Neural cell (in vitro differentiated cells): Measurements from ENCODE around the gene TCN2. TPM values are rescaled to one million over a fixed set of nuclear protein-coding genes. Genes with fewer than 3 reads are reported as not detected.
A peak's percentile ranks its signal among the peaks of the same experiment; 100 is the strongest.

Experiments
- H2AFZ ChIP-seq: fragments of 200-600, 300-800 bp; sonication (generic), shearing (Covaris generic); 2 replicates; pipeline ENCODE4 v1.6.0; 2014; ENCODE audit warnings: low read depth, mild to moderate bottlenecking, antibody characterized with exemption, low read length, moderate library complexity
- H3F3A ChIP-seq: fragments of 200-600 bp; shearing (Covaris generic); 2 replicates; pipeline ENCODE4 v1.6.1; 2016; ENCODE audit warnings: mild to moderate bottlenecking, moderate library complexity, mixed read lengths, antibody characterized with exemption, low read length; ENCODE audit not compliant: insufficient read depth, poor library complexity, severe bottlenecking
- H3K27ac ChIP-seq: fragments of 200-600, 300-800 bp; sonication (generic), shearing (Covaris generic); 2 replicates; pipeline ENCODE4 v1.5.1; 2014; ENCODE audit warnings: mild to moderate bottlenecking, low read length, moderate library complexity
- H3K27me3 ChIP-seq: fragments of 300-800, 200-600 bp; sonication (generic), shearing (Covaris generic); 2 replicates; pipeline ENCODE4 v1.6.0; 2014; ENCODE audit warnings: mild to moderate bottlenecking, low read depth, low read length, moderate library complexity; ENCODE audit not compliant: insufficient read depth
- H3K36me3 ChIP-seq: fragments of 300-800, 200-600 bp; sonication (generic), shearing (Covaris generic); 2 replicates; pipeline ENCODE4 v1.5.1; 2014; ENCODE audit warnings: mild to moderate bottlenecking, antibody characterized with exemption, low read length, moderate library complexity; ENCODE audit not compliant: insufficient read depth
- H3K4me2 ChIP-seq: fragments of 300-800, 200-600 bp; sonication (generic), shearing (Covaris generic); 2 replicates; pipeline ENCODE4 v1.6.0; 2014; ENCODE audit warnings: mild to moderate bottlenecking, low read length
- H3K4me3 ChIP-seq: fragments of 300-800, 200-600 bp; sonication (generic), shearing (Covaris generic); 2 replicates; pipeline ENCODE4 v1.5.1; 2014; ENCODE audit warnings: mild to moderate bottlenecking, low read length, moderate library complexity
- H3K79me2 ChIP-seq: fragments of 200-600 bp; shearing (Covaris generic); replicated peaks from 2 replicates; pipeline ENCODE4 v1.6.0; 2014; ENCODE audit warnings: mild to moderate bottlenecking, low read length, moderate library complexity; ENCODE audit not compliant: insufficient read depth
- H3K9ac ChIP-seq: fragments of 300-800, 200-600 bp; sonication (generic), shearing (Covaris generic); 2 replicates; pipeline ENCODE4 v1.6.1; 2016; ENCODE audit warnings: mild to moderate bottlenecking, low read length, mixed read lengths
- H3K9me2 ChIP-seq: fragments of 200-600 bp; shearing (Covaris generic); 2 replicates; pipeline ENCODE4 v1.6.1; 2016; ENCODE audit warnings: mild to moderate bottlenecking, low read length, mixed read lengths; ENCODE audit not compliant: insufficient read depth
- H3K9me3 ChIP-seq: fragments of 200-600, 300-800 bp; sonication (generic), shearing (Covaris generic); 2 replicates; pipeline ENCODE4 v1.6.1; 2016; ENCODE audit warnings: mild to moderate bottlenecking, mixed run types, low read length, moderate library complexity, mixed read lengths
- H4K20me1 ChIP-seq: fragments of 200-600 bp; shearing (Covaris generic); 2 replicates; pipeline ENCODE4 v1.6.1; 2016; ENCODE audit warnings: mild to moderate bottlenecking, mixed run types; ENCODE audit not compliant: insufficient read depth
- EP300 ChIP-seq: fragments of 450-650 bp; conservative IDR thresholded peaks from 2 replicates; pipeline ENCODE4 v1.6.1; 2014; ENCODE audit warnings: antibody characterized with exemption, mild to moderate bottlenecking, moderate library complexity; ENCODE audit not compliant: poor library complexity, severe bottlenecking
- EZH2 ChIP-seq: fragments of 200-600, 300-800 bp; shearing (Covaris generic), sonication (generic); IDR thresholded peaks from 2 replicates; pipeline ENCODE4 v1.6.1; 2014; ENCODE audit warnings: antibody characterized with exemption, low read length, borderline replicate concordance, mild to moderate bottlenecking; ENCODE audit not compliant: insufficient read depth, poor library complexity, severe bottlenecking
- MXI1 ChIP-seq: fragments of 450-650 bp; conservative IDR thresholded peaks from 2 replicates; pipeline ENCODE4 v1.6.1; 2014; ENCODE audit warnings: antibody characterized with exemption, mild to moderate bottlenecking; ENCODE audit not compliant: poor library complexity, severe bottlenecking
- POLR2AphosphoS5 ChIP-seq: IDR thresholded peaks from 2 replicates; pipeline ENCODE4 v1.6.1; 2012
- RAD21 ChIP-seq: fragments of 450-650 bp; conservative IDR thresholded peaks from 2 replicates; pipeline ENCODE4 v1.6.1; 2014; ENCODE audit warnings: antibody characterized with exemption, mild to moderate bottlenecking, moderate library complexity
- SMC3 ChIP-seq: fragments of 450-650 bp; conservative IDR thresholded peaks from 2 replicates; pipeline ENCODE4 v1.6.1; 2014; ENCODE audit warnings: antibody characterized with exemption, mild to moderate bottlenecking, moderate library complexity; ENCODE audit not compliant: poor library complexity
- TAF1 ChIP-seq: IDR thresholded peaks from 2 replicates; pipeline ENCODE4 v1.6.1; 2012; ENCODE audit warnings: low read depth
- polyA plus RNA-seq: library from polyadenylated mRNA; depleted of rRNA; stranded (reverse); fragments of >200 nt; gene quantifications from 2 replicates; pipeline ENCODE4 v1.2.3, GENCODE V29; 2014
- TF ChIP-seq, protein P1 (sequence below): fragments of 450-650 bp; IDR thresholded peaks from 2 replicates; pipeline ENCODE4 v1.5.1; 2014; ENCODE audit warnings: antibody characterized with exemption, mild to moderate bottlenecking, moderate library complexity; ENCODE audit not compliant: poor library complexity, severe bottlenecking
- TF ChIP-seq, protein P2 (sequence below): IDR thresholded peaks from 2 replicates; pipeline ENCODE4 v1.6.1; 2012; ENCODE audit warnings: borderline replicate concordance

The TCN2 gene
- polyA plus RNA-seq, 1 donor from 2014 or later: 13.0 TPM

DNA sequence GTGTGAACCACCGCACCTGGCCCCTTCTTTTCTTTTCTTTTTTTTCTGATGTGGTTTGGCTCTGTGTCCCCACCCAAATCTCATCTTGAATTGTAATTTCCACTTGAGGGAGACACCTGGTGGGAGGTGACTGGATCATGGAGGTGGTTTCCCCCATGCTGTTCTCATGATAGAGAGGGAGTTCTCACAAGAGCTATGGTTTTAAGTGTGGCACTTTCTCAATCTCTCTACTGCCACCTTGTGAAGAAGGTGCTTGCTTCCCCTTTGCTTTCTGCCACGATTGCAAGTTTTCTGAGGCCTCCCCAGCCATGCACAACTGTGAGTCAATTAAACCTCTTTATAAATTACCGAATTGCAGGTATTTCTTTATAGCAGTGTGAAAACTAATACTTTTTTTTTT lies 4.9 kb upstream of the TCN2 start:
- no peaks in the 10 kb centered on the region for H3K27me3 ChIP-seq
- H3F3A ChIP-seq: no peaks in the 10 kb centered on the region
- TF ChIP-seq POLR2AphosphoS5: no peak
- TF ChIP-seq, protein P1, sequence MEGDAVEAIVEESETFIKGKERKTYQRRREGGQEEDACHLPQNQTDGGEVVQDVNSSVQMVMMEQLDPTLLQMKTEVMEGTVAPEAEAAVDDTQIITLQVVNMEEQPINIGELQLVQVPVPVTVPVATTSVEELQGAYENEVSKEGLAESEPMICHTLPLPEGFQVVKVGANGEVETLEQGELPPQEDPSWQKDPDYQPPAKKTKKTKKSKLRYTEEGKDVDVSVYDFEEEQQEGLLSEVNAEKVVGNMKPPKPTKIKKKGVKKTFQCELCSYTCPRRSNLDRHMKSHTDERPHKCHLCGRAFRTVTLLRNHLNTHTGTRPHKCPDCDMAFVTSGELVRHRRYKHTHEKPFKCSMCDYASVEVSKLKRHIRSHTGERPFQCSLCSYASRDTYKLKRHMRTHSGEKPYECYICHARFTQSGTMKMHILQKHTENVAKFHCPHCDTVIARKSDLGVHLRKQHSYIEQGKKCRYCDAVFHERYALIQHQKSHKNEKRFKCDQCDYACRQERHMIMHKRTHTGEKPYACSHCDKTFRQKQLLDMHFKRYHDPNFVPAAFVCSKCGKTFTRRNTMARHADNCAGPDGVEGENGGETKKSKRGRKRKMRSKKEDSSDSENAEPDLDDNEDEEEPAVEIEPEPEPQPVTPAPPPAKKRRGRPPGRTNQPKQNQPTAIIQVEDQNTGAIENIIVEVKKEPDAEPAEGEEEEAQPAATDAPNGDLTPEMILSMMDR: peak; percentile 24
- peak; percentile 12 for TF ChIP-seq RAD21

DNA sequence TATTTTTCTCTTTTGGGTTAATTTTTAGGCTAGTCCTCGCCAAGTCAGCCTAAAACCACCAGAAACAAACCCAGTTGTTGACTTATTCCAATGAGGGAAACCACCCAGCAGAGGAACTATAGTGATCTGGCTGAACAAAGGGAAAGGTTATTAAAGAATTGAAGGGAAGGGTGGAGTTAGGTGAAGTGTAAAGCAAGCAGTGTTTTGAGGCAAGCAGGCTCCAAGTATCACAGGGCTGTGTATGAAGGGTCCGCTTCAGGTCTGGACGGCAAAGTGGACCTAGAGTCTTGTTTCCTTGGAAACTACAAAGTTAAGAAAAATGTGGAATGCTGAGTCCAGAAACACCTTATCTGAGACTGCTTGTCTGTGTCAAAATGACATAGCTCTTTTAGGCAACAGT lies 3.2 kb upstream of the TCN2 start:
- Histone ChIP-seq H3K4me2 (no peak overlapping the region), H3K9ac (no peak overlapping the region), H3K27me3 (no peaks in the 10 kb centered on the region), H4K20me1 (no peaks in the 10 kb centered on the region), H3K9me3 (no peaks in the 10 kb centered on the region), H3K27ac (no peak overlapping the region), H3K4me3 (no peak overlapping the region), H3K36me3 (no peaks in the 10 kb centered on the region), H3K9me2 (no peaks in the 10 kb centered on the region), H3K79me2 (peaks cover 11% of the 10 kb centered on the region), H3F3A (no peaks in the 10 kb centered on the region), H2AFZ (no peak overlapping the region)
- no peak for TF ChIP-seq RAD21
- TF ChIP-seq SMC3: no peak
- TF ChIP-seq EP300: no peak
- no peak for TF ChIP-seq MXI1
- TF ChIP-seq, protein P1: no peak
- no peak for TF ChIP-seq POLR2AphosphoS5
- TF ChIP-seq EZH2: no peak
- TF ChIP-seq, protein P2, sequence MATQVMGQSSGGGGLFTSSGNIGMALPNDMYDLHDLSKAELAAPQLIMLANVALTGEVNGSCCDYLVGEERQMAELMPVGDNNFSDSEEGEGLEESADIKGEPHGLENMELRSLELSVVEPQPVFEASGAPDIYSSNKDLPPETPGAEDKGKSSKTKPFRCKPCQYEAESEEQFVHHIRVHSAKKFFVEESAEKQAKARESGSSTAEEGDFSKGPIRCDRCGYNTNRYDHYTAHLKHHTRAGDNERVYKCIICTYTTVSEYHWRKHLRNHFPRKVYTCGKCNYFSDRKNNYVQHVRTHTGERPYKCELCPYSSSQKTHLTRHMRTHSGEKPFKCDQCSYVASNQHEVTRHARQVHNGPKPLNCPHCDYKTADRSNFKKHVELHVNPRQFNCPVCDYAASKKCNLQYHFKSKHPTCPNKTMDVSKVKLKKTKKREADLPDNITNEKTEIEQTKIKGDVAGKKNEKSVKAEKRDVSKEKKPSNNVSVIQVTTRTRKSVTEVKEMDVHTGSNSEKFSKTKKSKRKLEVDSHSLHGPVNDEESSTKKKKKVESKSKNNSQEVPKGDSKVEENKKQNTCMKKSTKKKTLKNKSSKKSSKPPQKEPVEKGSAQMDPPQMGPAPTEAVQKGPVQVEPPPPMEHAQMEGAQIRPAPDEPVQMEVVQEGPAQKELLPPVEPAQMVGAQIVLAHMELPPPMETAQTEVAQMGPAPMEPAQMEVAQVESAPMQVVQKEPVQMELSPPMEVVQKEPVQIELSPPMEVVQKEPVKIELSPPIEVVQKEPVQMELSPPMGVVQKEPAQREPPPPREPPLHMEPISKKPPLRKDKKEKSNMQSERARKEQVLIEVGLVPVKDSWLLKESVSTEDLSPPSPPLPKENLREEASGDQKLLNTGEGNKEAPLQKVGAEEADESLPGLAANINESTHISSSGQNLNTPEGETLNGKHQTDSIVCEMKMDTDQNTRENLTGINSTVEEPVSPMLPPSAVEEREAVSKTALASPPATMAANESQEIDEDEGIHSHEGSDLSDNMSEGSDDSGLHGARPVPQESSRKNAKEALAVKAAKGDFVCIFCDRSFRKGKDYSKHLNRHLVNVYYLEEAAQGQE: no peak
- TF ChIP-seq TAF1: no peak

More for the DNA sequence above, 4.9 kb upstream of the TCN2 start:
- H3K9ac ChIP-seq: no peak overlapping the region
- H3K9me2 ChIP-seq: no peaks in the 10 kb centered on the region
- no peaks in the 10 kb centered on the region for H3K9me3 ChIP-seq
- no peaks in the 10 kb centered on the region for H3K36me3 ChIP-seq
- no peak overlapping the region for H2AFZ ChIP-seq
- no peak overlapping the region for H3K4me3 ChIP-seq
- no peaks in the 10 kb centered on the region for H4K20me1 ChIP-seq
- no peaks in the 10 kb centered on the region for H3K79me2 ChIP-seq
- no peak overlapping the region for H3K4me2 ChIP-seq
- no peak overlapping the region for H3K27ac ChIP-seq
